Neural progenitor cell (in vitro differentiated cells): ENCODE measurements around the gene FCGR3B.
"Not testable (repeated sequence)": the region's sequence is repeated elsewhere in the genome, so short reads cannot be mapped to it uniquely, and the experiment has no call there.

ENCODE experiments used
- EZH2 ChIP-seq: fragments of 200-600 bp; sonication (generic); IDR thresholded peaks from 2 replicates; pipeline ENCODE4 v1.6.1; 2017; ENCODE audit warnings: antibody characterized with exemption, mild to moderate bottlenecking, moderate library complexity
- EZH2phosphoT487 ChIP-seq: fragments of 200-600 bp; sonication (generic); IDR thresholded peaks from 2 replicates; pipeline ENCODE4 v1.6.1; 2017; ENCODE audit warnings: antibody characterized with exemption
- TF ChIP-seq, protein P1 (sequence below): fragments of 200-600 bp; sonication (generic); IDR thresholded peaks from 2 replicates; pipeline ENCODE4 v1.5.1; 2017; ENCODE audit warnings: antibody characterized with exemption, mild to moderate bottlenecking

DNA sequence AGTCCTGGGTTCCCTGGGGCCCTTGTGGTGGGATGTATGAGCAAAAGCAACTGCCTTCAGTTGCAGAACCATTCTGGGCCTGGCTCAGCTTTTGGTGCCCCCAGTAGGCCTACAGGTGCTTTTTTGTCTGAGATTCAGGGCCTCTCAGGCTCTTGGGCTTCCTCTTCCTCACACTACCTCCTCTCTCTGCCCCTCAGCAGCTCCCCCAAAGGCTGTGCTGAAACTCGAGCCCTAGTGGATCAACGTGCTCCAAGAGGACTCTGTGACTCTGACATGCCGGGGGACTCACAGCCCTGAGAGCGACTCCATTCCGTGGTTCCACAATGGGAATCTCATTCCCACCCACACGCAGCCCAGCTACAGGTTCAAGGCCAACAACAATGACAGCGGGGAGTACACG lies 41.6 kb downstream of the FCGR3B start:
- TF ChIP-seq EZH2, EZH2phosphoT487: not testable (repeated sequence)
- TF ChIP-seq, protein P1, sequence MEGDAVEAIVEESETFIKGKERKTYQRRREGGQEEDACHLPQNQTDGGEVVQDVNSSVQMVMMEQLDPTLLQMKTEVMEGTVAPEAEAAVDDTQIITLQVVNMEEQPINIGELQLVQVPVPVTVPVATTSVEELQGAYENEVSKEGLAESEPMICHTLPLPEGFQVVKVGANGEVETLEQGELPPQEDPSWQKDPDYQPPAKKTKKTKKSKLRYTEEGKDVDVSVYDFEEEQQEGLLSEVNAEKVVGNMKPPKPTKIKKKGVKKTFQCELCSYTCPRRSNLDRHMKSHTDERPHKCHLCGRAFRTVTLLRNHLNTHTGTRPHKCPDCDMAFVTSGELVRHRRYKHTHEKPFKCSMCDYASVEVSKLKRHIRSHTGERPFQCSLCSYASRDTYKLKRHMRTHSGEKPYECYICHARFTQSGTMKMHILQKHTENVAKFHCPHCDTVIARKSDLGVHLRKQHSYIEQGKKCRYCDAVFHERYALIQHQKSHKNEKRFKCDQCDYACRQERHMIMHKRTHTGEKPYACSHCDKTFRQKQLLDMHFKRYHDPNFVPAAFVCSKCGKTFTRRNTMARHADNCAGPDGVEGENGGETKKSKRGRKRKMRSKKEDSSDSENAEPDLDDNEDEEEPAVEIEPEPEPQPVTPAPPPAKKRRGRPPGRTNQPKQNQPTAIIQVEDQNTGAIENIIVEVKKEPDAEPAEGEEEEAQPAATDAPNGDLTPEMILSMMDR = not testable (repeated sequence)
